Gastrocnemius medialis (tissue), 4 donors: ENCODE results near the gene ADAMTS8.

Experiments
- CTCF ChIP-seq, 5 experiments: fragments of 450-650 bp in 3 of 5; fragments of 200-600 bp in 2 of 5; sonication (generic) in 2 of 5; IDR thresholded peaks in 4 of 5; conservative IDR thresholded peaks in 1 of 5; 1 replicate in 4 of 5; 2 replicates in 1 of 5; pipeline ENCODE4 v1.5.1; 2016 to 2019; ENCODE audit warnings: antibody characterized with exemption in 5 of 5, mild to moderate bottlenecking in 3 of 5, moderate library complexity in 3 of 5
- POLR2A ChIP-seq, 2 donors: fragments of 450-650 bp; IDR thresholded peaks; one replicate each; pipeline ENCODE4 v1.6.1; 2017; ENCODE audit warnings: antibody characterized with exemption in 2 of 2, mild to moderate bottlenecking in 2 of 2, moderate library complexity in 2 of 2

GRCh38 chr11:130457623-130458409 is 29.4 kb upstream of the ADAMTS8 start:
- TF ChIP-seq CTCF (IDR thresholded peaks at IDR 0.05 in 4 of 5, conservative IDR thresholded peaks at IDR 0.05 in 1 of 5) (no peak), POLR2A (IDR thresholded peaks at IDR 0.05) (no peak)
